Activated CD8-positive, alpha-beta T cell treated with anti-CD3 and anti-CD28 coated beads, Interleukin-2, amount 10 ng/mL, durations not matched to agents 7 days and 5 days (primary cell): ENCODE measurements around the gene FUT8. TPM values are rescaled to one million over a fixed set of nuclear protein-coding genes. Genes with fewer than 3 reads are reported as not detected.
"Not testable (repeated sequence)": the region's sequence is repeated elsewhere in the genome, so short reads cannot be mapped to it uniquely, and the experiment has no call there.

Experiments used
- ATAC-seq: fragments of 150-1000 bp; cut with Tn5 transposase; one replicate; pipeline ENCODE4 v1.10.0; 2021; ENCODE audit warnings: moderate library complexity
- CTCF ChIA-PET: fragments of 350-600 bp; sonication (Branson Sonifier 250); formaldehyde crosslinking; loops from one replicate; lab custom pipeline; 2021; ENCODE audit warnings: antibody characterized with exemption; lab: Charles Lee
- POLR2A ChIA-PET: fragments of 350-600 bp; sonication (Branson Sonifier 250); formaldehyde crosslinking; loops from one replicate; lab custom pipeline; 2021; ENCODE audit warnings: antibody characterized with exemption; lab: Charles Lee
- DNase-seq: peaks from one replicate; pipeline ENCODE4 v3.0.0-alpha.2; 2020
- H3K27ac Mint-ChIP-seq: one replicate; pipeline ENCODE4 v1.8.0; 2021; ENCODE audit warnings: mild to moderate bottlenecking, mixed read lengths
- H3K27me3 Mint-ChIP-seq: one replicate; pipeline ENCODE4 v1.8.0; 2021; ENCODE audit warnings: low read depth, mixed read lengths
- H3K36me3 Mint-ChIP-seq: one replicate; pipeline ENCODE4 v1.8.0; 2021; ENCODE audit warnings: low read depth, mixed read lengths
- H3K4me1 Mint-ChIP-seq: one replicate; pipeline ENCODE4 v1.8.0; 2021; ENCODE audit warnings: low read depth, mixed read lengths
- H3K4me3 Mint-ChIP-seq: one replicate; pipeline ENCODE4 v1.8.0; 2021; ENCODE audit warnings: mild to moderate bottlenecking, mixed read lengths
- H3K9me3 Mint-ChIP-seq: one replicate; pipeline ENCODE4 v1.8.0; 2022; ENCODE audit warnings: mixed read lengths; ENCODE audit not compliant: insufficient read depth
- total RNA-seq, 2 experiments: library from RNA; stranded (reverse); gene quantifications; one replicate each; pipeline ENCODE4 v1.2.3, GENCODE V29; 2021

FUT8 gene
- total RNA-seq, 2 experiments from 2014 or later: 99.2 to 101 TPM

DNA sequence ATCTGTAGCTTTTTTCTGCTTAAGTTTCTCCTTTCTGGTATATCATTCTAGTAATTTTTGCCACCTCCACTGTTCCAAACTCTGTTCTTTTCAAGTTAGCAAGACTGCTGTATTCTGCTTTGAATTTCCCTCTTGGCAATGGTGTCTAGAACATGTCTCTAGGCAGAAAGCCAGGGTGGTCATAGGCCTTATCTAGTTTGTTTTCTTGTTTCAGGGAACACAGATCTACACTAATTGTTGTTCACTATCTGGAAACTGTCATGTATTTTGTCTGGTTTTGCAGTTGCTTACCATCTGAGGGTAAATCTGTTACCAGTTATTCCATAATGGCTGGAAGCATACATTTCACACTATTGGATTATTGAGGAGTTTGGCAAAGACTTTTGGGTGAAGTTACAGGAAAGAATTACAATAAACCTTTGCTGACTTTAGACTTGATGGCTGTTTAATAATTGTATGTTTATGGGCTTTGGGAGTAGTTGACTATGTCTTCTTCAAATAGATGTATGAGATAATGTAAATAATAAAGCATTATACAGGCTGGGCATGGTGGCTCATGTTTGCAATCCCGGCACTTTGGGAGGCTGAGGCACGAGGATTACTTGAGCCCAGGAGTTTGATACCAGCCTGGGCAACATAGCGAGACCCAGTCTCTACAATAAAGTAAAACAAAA is 41.4 kb downstream of the FUT8 start:
- ATAC-seq (no peak), DNase-seq (no peak)
- ChIA-PET CTCF (no interaction called here), POLR2A (no interaction called here)
- no peaks in the 10 kb centered on the region for H3K27me3 Mint-ChIP-seq
- peaks cover 12% of the 10 kb centered on the region for H3K9me3 Mint-ChIP-seq
- no peak overlapping the region for H3K4me3 Mint-ChIP-seq
- H3K27ac Mint-ChIP-seq: no peak overlapping the region
- peaks cover 21% of the 10 kb centered on the region for H3K4me1 Mint-ChIP-seq
- peaks cover 80% of the 10 kb centered on the region for H3K36me3 Mint-ChIP-seq

DNA sequence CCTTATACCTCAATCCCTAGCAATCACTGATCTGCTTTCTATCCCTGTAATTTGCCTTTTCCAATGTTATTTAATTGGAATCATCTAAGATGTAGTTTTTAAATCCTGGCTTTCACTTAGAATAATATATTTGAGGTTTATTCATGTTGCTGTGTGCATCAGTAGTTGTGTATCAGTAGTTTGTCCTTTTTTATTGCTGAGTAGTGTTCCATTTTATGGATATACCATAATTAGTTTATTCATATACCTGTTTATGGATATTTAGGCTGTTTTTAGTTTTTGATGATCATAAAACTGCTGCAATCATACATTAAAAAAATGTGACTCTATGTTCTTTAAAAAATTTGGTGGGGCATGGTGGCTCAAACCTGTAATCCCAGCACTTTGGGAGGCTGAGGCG is 43.7 kb downstream of the FUT8 start:
- Mint-ChIP-seq H3K27ac (no peak overlapping the region), H3K4me1 (peaks cover 32% of the 10 kb centered on the region), H3K9me3 (peaks cover 12% of the 10 kb centered on the region), H3K27me3 (no peaks in the 10 kb centered on the region), H3K4me3 (no peak overlapping the region), H3K36me3 (peaks cover 78% of the 10 kb centered on the region)
- ChIA-PET CTCF (no interaction called here), POLR2A (no interaction called here)
- ATAC-seq (no peak), DNase-seq (no peak)

DNA sequence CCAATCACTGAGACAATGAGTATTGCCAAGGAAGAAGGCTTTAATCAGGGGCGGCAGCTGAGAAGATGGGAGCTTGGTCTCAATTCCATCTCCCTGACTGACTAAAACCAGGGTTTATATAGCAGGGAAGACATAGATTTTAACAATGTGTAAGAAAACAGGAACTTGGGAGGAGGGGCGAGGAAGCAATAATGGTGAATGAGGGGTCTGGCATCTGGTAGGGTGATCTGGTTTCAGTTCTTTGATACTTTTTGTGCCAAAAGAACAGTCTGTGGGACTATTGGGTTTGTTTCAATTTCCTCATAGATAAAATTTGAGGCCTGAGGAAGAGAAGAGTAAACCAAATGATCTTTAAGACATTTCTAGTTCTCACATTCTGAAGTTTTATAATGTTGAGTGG is 49.2 kb downstream of the FUT8 start:
- CTCF ChIA-PET: interaction anchor here (1.3 to 1.8 kb wide), 4 partner anchors 9 to 47 kb away, joined by 3 to 6 read pairs (median 4); no protein-coding TSS in a partner anchor
- H3K4me1 Mint-ChIP-seq: peaks cover 46% of the 10 kb centered on the region
- no peaks in the 10 kb centered on the region for H3K9me3 Mint-ChIP-seq
- no peaks in the 10 kb centered on the region for H3K27me3 Mint-ChIP-seq
- DNase-seq (no peak), ATAC-seq (peak; percentile 42)
- peaks cover 73% of the 10 kb centered on the region for H3K36me3 Mint-ChIP-seq
- POLR2A ChIA-PET: interaction anchor here (1.0 kb wide), 1 partner anchor 385 kb away, joined by 3 read pairs; no protein-coding TSS in a partner anchor
- no peak overlapping the region for H3K4me3 Mint-ChIP-seq
- H3K27ac Mint-ChIP-seq: peak overlapping the region; percentile 39

DNA sequence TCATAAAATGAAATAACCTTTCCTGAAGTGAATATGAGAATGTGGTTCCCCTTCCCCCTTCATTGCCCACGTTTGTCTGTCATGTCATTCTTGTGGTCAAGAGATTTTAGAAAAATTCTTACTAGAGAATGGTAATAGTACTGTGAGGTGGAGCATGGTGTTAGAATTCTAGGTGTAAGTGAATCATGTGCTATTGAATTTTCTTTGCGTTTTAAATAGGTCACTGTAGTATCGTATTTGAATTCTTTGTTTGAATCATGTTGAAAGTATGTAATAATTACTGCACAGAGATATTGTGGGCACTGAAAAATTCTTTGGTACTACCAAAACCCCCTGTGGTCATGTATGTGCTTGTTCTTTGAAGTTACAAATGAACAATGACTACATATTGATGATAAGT is 49.9 kb downstream of the FUT8 start:
- no peaks in the 10 kb centered on the region for H3K9me3 Mint-ChIP-seq
- H3K36me3 Mint-ChIP-seq: peaks cover 71% of the 10 kb centered on the region
- ATAC-seq: peak; percentile 37
- H3K27me3 Mint-ChIP-seq: no peaks in the 10 kb centered on the region
- peak; percentile 32 for DNase-seq
- H3K27ac Mint-ChIP-seq: peak overlapping the region; percentile 53
- H3K4me3 Mint-ChIP-seq: no peak overlapping the region
- H3K4me1 Mint-ChIP-seq: peaks cover 44% of the 10 kb centered on the region
- ChIA-PET POLR2A (no interaction called here), CTCF (interaction anchor here (1.3 to 1.4 kb wide), 2 partner anchors 10 to 47 kb away, joined by 3 read pairs; no protein-coding TSS in a partner anchor)

DNA sequence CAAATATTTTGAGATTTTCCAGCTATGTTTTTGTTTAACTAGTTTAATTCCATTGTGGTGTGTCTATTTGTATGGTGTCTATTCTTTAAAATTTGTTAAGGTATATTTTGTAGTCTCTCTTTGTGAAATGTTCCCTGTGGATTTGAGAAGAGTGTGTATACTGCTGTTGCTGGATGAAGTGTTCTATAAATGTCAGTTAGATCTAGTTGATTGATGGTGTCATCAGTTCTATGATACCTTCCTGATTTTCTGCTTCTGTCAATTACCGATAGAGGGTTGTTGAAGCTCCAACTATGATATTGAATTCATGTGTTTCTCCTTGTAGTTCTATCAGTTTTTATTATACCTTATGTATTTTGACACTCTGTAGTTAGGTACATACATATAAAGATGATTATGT is 53.1 kb downstream of the FUT8 start:
- POLR2A ChIA-PET: no interaction called here
- DNase-seq: no peak
- Mint-ChIP-seq H3K4me1 (peaks cover 46% of the 10 kb centered on the region), H3K27ac (no peak overlapping the region), H3K27me3 (no peaks in the 10 kb centered on the region), H3K9me3 (no peaks in the 10 kb centered on the region), H3K36me3 (peaks cover 68% of the 10 kb centered on the region), H3K4me3 (no peak overlapping the region)
- CTCF ChIA-PET: no interaction called here
- ATAC-seq: no peak

DNA sequence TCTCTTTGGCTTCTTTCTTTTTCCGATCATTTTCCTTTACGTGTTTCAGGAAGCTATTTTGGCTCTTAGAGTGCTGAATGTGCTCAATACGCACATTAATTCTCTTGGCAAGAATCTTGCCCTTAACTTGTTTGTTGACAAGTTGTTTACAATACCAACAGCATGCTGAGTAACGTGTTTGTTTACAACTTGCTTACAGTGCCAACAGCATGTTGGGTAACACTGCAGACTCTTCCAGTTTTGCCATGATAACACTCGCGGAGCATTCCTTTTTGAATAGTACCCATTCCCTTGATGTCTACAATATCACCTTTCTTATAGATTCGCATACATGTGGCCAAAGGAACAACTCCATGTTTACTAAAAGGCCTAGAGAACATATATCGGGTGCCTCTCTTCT is 55.4 kb downstream of the FUT8 start:
- H3K9me3 Mint-ChIP-seq, H3K27me3 Mint-ChIP-seq, H3K27ac Mint-ChIP-seq, ATAC-seq, DNase-seq, H3K4me3 Mint-ChIP-seq, POLR2A ChIA-PET: not testable (repeated sequence)
- Mint-ChIP-seq H3K4me1 (peaks cover 34% of the 10 kb centered on the region), H3K36me3 (peaks cover 51% of the 10 kb centered on the region)
- CTCF ChIA-PET: interaction anchor here (0.7 kb wide), 1 partner anchor 202 kb away, joined by 3 read pairs; no protein-coding TSS in a partner anchor

DNA sequence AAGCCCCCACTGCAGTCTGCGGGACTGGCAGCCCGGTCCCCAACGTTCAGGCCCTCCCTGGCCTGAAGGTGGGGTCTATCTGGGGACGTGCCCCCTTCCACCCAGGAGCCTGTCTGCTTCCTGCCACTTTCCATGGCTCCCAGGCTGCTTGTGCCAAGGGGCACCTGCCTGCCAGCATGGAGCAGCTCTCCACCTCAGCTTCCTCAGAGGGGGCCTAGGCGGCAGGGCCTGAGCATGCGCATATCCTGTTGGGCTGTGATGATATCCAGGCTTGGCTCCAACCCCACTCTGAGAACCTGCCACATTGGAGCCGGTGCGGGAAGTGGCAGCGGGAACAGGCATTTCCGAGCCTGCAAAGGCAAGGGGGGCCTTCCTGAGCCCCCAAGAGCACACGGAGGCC is 57.4 kb downstream of the FUT8 start:
- H3K27me3 Mint-ChIP-seq: no peaks in the 10 kb centered on the region
- CTCF ChIA-PET: no interaction called here

DNA sequence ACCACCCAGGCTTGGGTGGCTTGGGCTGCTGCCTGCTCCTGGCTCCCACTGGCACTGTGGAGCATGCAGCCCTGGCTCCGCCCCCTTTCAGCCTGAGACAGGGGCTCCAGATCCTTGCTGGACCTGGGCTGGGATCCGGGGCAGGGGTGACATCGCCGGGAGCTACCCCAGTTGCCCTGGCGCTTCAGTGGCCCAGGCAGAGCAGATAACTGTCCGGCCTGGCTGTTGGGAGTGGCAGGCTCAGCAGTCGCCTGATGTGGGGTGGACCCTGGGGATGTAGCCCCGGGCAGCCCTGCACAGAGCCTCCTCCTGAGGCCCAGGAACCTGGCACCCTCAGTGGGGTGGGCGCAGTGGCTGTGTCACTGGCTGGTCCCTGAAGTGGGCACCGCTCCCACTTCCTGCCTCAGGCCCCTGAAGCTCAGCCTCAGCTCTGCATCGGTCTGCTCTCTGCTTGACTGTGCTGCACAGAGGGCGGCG is 57.9 kb downstream of the FUT8 start:
- POLR2A ChIA-PET: interaction anchor here (0.6 kb wide), 1 partner anchor 1610 kb away, joined by 3 read pairs; no protein-coding TSS in a partner anchor
- CTCF ChIA-PET: no interaction called here
- Mint-ChIP-seq H3K4me3 (no peak overlapping the region), H3K27ac (no peak overlapping the region), H3K36me3 (peaks cover 43% of the 10 kb centered on the region), H3K4me1 (peaks cover 28% of the 10 kb centered on the region), H3K9me3 (no peaks in the 10 kb centered on the region), H3K27me3 (no peaks in the 10 kb centered on the region)
- DNase-seq: no peak
- no peak for ATAC-seq

More for the DNA sequence above, 57.4 kb downstream of the FUT8 start:
- peaks cover 28% of the 10 kb centered on the region for H3K4me1 Mint-ChIP-seq
- POLR2A ChIA-PET: interaction anchor here (0.6 kb wide), 1 partner anchor 1610 kb away, joined by 3 read pairs; no protein-coding TSS in a partner anchor
- H3K36me3 Mint-ChIP-seq: peaks cover 43% of the 10 kb centered on the region
- H3K4me3 Mint-ChIP-seq: no peak overlapping the region
- no peak for ATAC-seq
- no peak for DNase-seq
- H3K27ac Mint-ChIP-seq: no peak overlapping the region
- H3K9me3 Mint-ChIP-seq: no peaks in the 10 kb centered on the region

DNA sequence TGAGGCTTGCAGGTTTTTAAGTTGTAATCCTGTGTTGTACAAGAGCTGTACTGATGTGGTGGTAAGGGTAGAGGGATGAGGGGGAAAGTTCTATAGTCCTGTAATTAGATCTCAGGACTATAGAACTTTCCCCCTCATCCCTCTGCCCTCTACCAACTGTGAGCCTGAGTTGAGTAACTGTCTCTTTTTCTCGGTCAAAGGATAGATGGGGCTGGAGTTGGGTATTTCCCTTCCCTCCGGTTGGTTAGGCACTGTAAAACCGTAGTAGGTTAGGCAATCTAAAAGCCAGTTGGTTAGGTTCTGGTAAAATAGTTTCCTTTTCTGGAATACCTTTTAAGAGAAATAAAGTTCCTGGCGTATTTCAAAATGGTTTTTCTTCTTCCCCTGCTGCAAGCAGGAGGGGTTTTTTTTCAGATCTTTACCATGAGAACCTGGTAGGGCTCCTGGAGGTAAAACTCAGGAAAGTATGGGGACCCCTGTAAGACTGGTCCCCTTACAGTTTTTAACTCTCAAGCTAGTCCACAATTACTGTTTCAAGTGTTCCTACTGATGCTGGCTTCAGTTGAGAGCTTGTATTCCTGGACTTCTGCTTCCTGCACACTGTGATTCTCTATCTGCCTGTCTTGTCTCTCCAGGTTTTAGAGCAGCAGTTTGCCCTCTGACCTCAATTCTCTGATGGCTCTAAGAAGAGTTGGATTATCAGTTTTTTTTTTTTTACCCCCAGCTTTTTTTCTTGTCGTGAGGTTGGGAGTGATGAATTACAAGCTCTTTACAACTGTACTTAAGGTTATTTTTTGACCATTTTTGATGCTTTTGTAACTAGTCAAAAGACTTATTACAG is 58.7 kb downstream of the FUT8 start:
- ATAC-seq (no peak), DNase-seq (no peak)
- H3K4me1 Mint-ChIP-seq: peaks cover 36% of the 10 kb centered on the region
- H3K27ac Mint-ChIP-seq: peak overlapping the region; percentile 78
- no peak overlapping the region for H3K4me3 Mint-ChIP-seq
- peaks cover 38% of the 10 kb centered on the region for H3K36me3 Mint-ChIP-seq
- ChIA-PET POLR2A (interaction anchor here (1.0 kb wide), 1 partner anchor 11 kb away, joined by 3 read pairs; no protein-coding TSS in a partner anchor), CTCF (no interaction called here)
- H3K9me3 Mint-ChIP-seq: no peaks in the 10 kb centered on the region
- no peaks in the 10 kb centered on the region for H3K27me3 Mint-ChIP-seq

DNA sequence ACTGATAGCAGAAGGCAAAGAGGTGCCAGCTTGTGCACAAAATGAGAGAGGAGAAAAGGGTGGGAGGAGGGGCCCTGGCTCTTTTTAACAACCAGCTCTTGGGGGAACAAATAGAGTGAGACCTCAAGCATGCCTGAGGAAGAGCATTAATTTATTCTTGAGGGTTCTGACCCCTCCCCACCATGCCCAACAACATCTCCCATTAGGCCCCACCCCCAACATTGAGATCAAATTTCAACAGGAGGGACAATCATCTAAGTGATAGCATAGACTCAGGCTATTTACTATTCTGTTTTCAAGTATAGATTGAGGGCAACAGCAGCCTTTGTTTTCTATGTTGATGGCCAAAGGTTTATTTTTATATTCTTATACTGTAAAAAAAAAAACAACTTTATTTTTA is 59.7 kb downstream of the FUT8 start:
- Mint-ChIP-seq H3K27ac (peak overlapping the region; percentile 69), H3K4me1 (peaks cover 44% of the 10 kb centered on the region), H3K36me3 (peaks cover 35% of the 10 kb centered on the region), H3K27me3 (no peaks in the 10 kb centered on the region), H3K4me3 (no peak overlapping the region), H3K9me3 (no peaks in the 10 kb centered on the region)
- DNase-seq (no peak), ATAC-seq (no peak)
- POLR2A ChIA-PET: interaction anchor here (1.0 kb wide), 1 partner anchor 12 kb away, joined by 3 read pairs; no protein-coding TSS in a partner anchor
- CTCF ChIA-PET: no interaction called here

DNA sequence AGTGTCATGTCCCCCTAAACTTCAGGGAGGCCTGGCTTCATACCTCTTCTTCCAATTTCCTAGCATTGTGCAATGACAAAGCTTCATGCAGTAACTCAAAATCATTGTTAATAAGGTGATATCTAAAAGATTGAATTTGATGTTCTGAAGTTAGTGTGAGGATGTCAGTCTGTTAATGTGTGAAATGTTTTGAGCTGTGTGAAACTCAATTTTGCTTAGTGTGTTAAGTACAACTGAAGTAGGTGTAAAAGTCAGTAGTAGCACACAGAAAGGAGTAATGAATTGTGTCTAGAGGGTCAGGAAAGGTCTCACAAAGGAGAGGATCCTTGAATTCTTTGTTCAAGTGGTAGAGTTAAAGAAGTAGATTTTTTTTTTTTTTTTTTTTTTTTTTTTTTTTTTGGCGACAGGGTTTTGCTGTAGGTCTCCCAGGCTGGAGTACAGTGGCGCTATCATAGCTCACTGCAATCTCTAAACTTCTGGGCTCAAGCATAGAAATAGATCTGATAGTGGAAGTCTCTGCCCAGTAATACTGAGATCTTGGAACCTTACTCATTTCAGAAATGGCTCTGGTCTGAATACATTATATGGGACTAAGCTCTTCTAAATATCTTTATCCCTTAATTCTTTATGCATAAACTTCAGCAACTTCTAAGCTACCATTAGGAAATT is 63.9 kb downstream of the FUT8 start:
- Mint-ChIP-seq H3K4me3 (no peak overlapping the region), H3K27ac (peak overlapping the region; percentile 47), H3K36me3 (peaks cover 39% of the 10 kb centered on the region), H3K4me1 (peaks cover 55% of the 10 kb centered on the region), H3K9me3 (peaks cover 4% of the 10 kb centered on the region), H3K27me3 (no peaks in the 10 kb centered on the region)
- CTCF ChIA-PET: interaction anchor here (0.7 to 1.9 kb wide), 7 partner anchors 12 to 484 kb away, joined by 3 to 6 read pairs (median 3); no protein-coding TSS in a partner anchor
- DNase-seq (no peak), ATAC-seq (no peak)
- POLR2A ChIA-PET: interaction anchor here (1.5 kb wide), 1 partner anchor 16 kb away, joined by 5 read pairs; no protein-coding TSS in a partner anchor
